ENCODE data around the gene DTX3L. TPM values are rescaled to one million over a fixed set of nuclear protein-coding genes. Genes with fewer than 3 reads are reported as not detected.

The DTX3L gene
- total and polyA plus RNA-seq, 10 of the 15 experiments (the other 5 are each of a cell fraction or from before 2014, with no cell fraction given), result 9.9 to 41.4 (median 21.7) TPM

- H3K36me3 ChIP-seq (ENCODE audit: control insufficient read depth in 2 of 2, insufficient read depth in 2 of 2, low read length in 1 of 2), result peaks cover 3 to 9% of the 10 kb centered on the region in 2 experiments; a peak in 3 of 4 replicates
- H2AFZ ChIP-seq (ENCODE audit: control insufficient read depth, low read depth, low read length), result no peak overlapping the region
- ATAC-seq (peak; percentile 48), FAIRE-seq (no peak), DNase-seq (ENCODE audit: low read depth, low spot score) (peak; percentile 36)
- in situ Hi-C loops (cut with MboI) (no loop called here), intact Hi-C loops (cut with micrococcal nuclease; ENCODE audit: unreplicated experiment) (no loop called here)
- ChIA-PET SMC1A (ENCODE audit: uncharacterized antibody, unreplicated experiment) (interaction anchor here (1.0 to 9.3 kb wide), 19 partner anchors 9 to 313 kb away, joined by 3 to 183 read pairs (median 9); partner anchors contain the start of genes DTX3L, PARP14, PARP15 and PARP9), POLR2A (interaction anchor here (0.6 to 7.2 kb wide), 17 partner anchors 8 to 110 kb away, joined by 3 to 67 read pairs (median 5); partner anchors contain the start of genes DTX3L, PARP14, PARP15 and PARP9), CTCF (interaction anchor here (0.8 to 7.0 kb wide), 13 partner anchors 8 to 161 kb away, joined by 3 to 91 read pairs (median 6); partner anchors contain the start of genes PARP14 and PARP15), RAD21 (ENCODE audit: unreplicated experiment) (interaction anchor here (0.8 to 6.8 kb wide), 17 partner anchors 8 to 593 kb away, joined by 3 to 130 read pairs (median 5); partner anchors contain the start of genes DTX3L, PARP14, PARP15 and PARP9)
- H3K4me3 ChIP-seq, result no peak overlapping the region
- no TSS peak for BruUV-seq (replicated peaks)
- peaks cover 21% of the 10 kb centered on the region for H3K4me1 ChIP-seq (ENCODE audit: control insufficient read depth, insufficient read depth, low read length)
- H3K27ac ChIP-seq (ENCODE audit: control insufficient read depth, insufficient read depth), result no peak overlapping the region
- H3K9ac ChIP-seq (ENCODE audit: control insufficient read depth, insufficient read depth, low read length), result no peak overlapping the region
- H3K9me3 ChIP-seq (replicated peaks; ENCODE audit: control insufficient read depth, insufficient read depth, low read length), result no peaks in the 10 kb centered on the region
- no peaks in the 10 kb centered on the region for H4K20me1 ChIP-seq (ENCODE audit: control insufficient read depth, insufficient read depth)
- 42% methylated on average over 4 of the region's 4 CpGs for WGBS (ENCODE audit: insufficient coverage, insufficient replicate concordance, low lambda C conversion rate, missing lambda C conversion rate)
- no peaks in the 10 kb centered on the region for H3K79me2 ChIP-seq (ENCODE audit: control insufficient read depth, insufficient read depth, low read length)
- H3K4me2 ChIP-seq (ENCODE audit: control insufficient read depth, insufficient read depth), result no peak overlapping the region
- no peaks in the 10 kb centered on the region for H3K27me3 ChIP-seq (replicated peaks in 1 of 2; ENCODE audit: control insufficient read depth in 2 of 2, insufficient read depth in 2 of 2, low read length in 1 of 2)
- TF ChIP-seq DPF2 (IDR thresholded peaks at IDR 0.05) (peak; percentile 49; the same call in 1 of the 2 replicates), MEF2B (IDR thresholded peaks at IDR 0.05; ENCODE audit: partially characterized antibody, poor library complexity, severe bottlenecking) (peak; percentile 30), PBX3 (IDR thresholded peaks at IDR 0.05; ENCODE audit: insufficient replicate concordance, low read depth, low read length) (peak; percentile 45), PAX5 (IDR thresholded peaks at IDR 0.05; ENCODE audit: borderline replicate concordance, low read depth, low read length) (no peak), TCF12 (IDR thresholded peaks at IDR 0.05; ENCODE audit: low read depth, low read length) (peak; percentile 64), ATF7 (IDR thresholded peaks at IDR 0.05; ENCODE audit: low read depth) (peak; percentile 54; the same call in 1 of the 2 replicates), ZNF217 (IDR thresholded peaks at IDR 0.05) (no peak), BCL11A (IDR thresholded peaks at IDR 0.05; ENCODE audit: low read depth, low read length) (peak; percentile 77), ZNF592 (IDR thresholded peaks at IDR 0.05) (peak; percentile 27; the same call in 1 of the 2 replicates), NR2F1 (conservative IDR thresholded peaks at IDR 0.05) (peak; percentile 49), IKZF1 (conservative IDR thresholded peaks at IDR 0.05) (peak; percentile 50), JUNB (IDR thresholded peaks at IDR 0.05) (peak; percentile 22; the same call in 1 of the 2 replicates), IKZF2 (IDR thresholded peaks at IDR 0.05) (peak; percentile 38 to 64; a peak in 2 of 4 replicates), MTA2 (IDR thresholded peaks at IDR 0.05; ENCODE audit: low read depth) (peak; percentile 91)
- TF ChIP-seq, protein P1, sequence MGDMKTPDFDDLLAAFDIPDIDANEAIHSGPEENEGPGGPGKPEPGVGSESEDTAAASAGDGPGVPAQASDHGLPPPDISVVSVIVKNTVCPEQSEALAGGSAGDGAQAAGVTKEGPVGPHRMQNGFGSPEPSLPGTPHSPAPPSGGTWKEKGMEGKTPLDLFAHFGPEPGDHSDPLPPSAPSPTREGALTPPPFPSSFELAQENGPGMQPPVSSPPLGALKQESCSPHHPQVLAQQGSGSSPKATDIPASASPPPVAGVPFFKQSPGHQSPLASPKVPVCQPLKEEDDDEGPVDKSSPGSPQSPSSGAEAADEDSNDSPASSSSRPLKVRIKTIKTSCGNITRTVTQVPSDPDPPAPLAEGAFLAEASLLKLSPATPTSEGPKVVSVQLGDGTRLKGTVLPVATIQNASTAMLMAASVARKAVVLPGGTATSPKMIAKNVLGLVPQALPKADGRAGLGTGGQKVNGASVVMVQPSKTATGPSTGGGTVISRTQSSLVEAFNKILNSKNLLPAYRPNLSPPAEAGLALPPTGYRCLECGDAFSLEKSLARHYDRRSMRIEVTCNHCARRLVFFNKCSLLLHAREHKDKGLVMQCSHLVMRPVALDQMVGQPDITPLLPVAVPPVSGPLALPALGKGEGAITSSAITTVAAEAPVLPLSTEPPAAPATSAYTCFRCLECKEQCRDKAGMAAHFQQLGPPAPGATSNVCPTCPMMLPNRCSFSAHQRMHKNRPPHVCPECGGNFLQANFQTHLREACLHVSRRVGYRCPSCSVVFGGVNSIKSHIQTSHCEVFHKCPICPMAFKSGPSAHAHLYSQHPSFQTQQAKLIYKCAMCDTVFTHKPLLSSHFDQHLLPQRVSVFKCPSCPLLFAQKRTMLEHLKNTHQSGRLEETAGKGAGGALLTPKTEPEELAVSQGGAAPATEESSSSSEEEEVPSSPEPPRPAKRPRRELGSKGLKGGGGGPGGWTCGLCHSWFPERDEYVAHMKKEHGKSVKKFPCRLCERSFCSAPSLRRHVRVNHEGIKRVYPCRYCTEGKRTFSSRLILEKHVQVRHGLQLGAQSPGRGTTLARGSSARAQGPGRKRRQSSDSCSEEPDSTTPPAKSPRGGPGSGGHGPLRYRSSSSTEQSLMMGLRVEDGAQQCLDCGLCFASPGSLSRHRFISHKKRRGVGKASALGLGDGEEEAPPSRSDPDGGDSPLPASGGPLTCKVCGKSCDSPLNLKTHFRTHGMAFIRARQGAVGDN (IDR thresholded peaks at IDR 0.05), result peak; percentile 46; the same call in 1 of the 2 replicates
Measured at GRCh38 chr3:122619040-122619439, 54.9 kb downstream of the DTX3L start.
